ENCODE measurements around the gene CCDC102A. TPM values are rescaled to one million over a fixed set of nuclear protein-coding genes. Genes with fewer than 3 reads are reported as not detected.

The CCDC102A gene
- total RNA-seq, 1 experiment from 2014 or later, result 5.2 TPM

DNA sequence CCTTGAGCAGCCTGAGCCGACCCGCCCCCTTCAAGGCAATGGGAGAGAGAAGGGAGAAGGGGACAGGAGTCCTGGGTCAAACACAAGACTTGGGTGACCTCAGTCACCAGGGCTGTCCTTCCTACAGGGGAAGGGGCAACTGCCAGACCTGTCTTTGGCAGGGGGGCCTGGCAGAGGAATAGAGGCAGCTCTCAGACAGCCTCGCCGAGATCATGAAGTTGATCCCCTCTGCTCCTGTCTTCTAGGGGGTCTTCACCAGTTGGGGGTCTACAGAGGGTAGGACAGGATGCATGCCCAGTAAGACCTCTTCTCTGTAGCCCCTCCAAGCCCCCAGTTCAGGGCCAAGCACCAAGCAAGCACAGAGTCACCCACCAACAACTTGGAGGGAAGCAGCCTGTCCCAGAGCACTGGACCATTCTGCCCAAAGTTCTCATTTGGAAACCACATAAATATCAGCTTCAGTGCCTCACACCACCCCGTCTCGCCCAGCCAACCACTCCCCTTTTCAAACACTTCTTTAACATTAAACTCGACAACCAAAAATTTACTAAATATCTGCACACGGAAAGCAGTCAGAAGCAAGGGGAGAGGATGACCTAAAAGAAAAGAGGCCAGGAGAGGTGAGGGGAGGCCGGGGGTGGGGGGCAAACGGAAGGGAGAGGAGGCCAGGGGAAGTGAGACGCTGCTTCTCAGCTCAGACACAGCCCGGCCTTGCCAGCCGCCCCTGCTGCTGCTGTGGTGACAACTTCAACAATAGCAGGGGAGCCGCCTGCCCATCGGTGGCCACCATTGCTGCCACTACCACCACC is 57.8 kb downstream of the CCDC102A start (continued):
- TF ChIP-seq ZNF317 (CRISPR knock-in tag; IDR thresholded peaks at IDR 0.05; ENCODE audit: borderline replicate concordance, low read depth), result no peak

DNA sequence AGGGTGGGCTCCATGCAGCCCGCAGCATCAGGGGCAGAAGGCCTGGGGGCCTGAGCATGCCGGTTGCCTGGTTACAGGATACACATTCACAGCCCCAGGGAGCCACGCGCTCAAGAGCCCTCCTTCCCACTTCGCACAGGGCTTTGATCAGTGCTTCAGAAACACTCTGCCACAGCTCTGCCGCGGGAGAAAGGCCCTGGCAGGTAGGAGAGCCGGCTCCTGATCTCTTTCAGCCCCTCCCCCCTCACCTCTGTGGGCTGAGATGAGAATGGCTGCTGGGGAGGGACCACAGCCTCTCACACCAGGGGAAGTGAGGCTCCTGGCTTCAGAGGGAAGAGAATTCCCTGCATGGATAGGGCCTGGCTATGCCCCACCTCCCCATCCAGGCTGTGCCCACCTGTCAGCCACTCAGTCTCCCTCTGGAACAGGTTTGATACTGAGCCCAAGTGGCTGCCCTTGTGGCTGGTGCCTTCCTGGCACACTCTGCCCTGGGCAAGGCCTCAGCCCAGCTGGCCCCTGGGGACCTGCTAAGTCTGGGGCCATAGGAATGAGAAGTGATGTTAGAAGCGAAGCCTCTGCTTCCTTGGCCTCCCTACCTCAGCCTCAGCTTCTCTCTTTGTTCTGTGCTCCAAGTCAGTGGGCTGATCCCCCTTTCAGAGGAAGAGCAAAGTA is 58.7 kb downstream of the CCDC102A start:
- ChIA-PET CTCF (interaction anchor here (1.4 to 8.2 kb wide), 8 partner anchors 15 to 61 kb away, joined by 5 to 80 read pairs (median 12); partner anchors contain the start of genes CIAPIN1, COQ9 and POLR2C), POLR2A (no interaction called here)
- Mint-ChIP-seq H3K9me3 (no peaks in the 10 kb centered on the region), H3K27ac (no peak overlapping the region), H3K4me1 (peaks cover 58% of the 10 kb centered on the region), H3K27me3 (ENCODE audit: low read depth) (peaks cover 6% of the 10 kb centered on the region), H3K4me3 (no peak overlapping the region), H3K36me3 (0 out of 2 replicates have a peak, but pooled peaks cover 2% of the 10 kb centered on the region)
- DNase-seq (ENCODE audit: low spot score), result peak; percentile 44
- ATAC-seq, result no peak
- TF ChIP-seq ZNF671 (CRISPR knock-in tag; IDR thresholded peaks at IDR 0.05), result no peak
- no peak for TF ChIP-seq KAT7 (CRISPR knock-in tag; IDR thresholded peaks at IDR 0.05; ENCODE audit: borderline replicate concordance)
- TF ChIP-seq GRHL2 (CRISPR knock-in tag; IDR thresholded peaks at IDR 0.05; ENCODE audit: insufficient replicate concordance, severe bottlenecking), result no peak
- TF ChIP-seq, protein P1, sequence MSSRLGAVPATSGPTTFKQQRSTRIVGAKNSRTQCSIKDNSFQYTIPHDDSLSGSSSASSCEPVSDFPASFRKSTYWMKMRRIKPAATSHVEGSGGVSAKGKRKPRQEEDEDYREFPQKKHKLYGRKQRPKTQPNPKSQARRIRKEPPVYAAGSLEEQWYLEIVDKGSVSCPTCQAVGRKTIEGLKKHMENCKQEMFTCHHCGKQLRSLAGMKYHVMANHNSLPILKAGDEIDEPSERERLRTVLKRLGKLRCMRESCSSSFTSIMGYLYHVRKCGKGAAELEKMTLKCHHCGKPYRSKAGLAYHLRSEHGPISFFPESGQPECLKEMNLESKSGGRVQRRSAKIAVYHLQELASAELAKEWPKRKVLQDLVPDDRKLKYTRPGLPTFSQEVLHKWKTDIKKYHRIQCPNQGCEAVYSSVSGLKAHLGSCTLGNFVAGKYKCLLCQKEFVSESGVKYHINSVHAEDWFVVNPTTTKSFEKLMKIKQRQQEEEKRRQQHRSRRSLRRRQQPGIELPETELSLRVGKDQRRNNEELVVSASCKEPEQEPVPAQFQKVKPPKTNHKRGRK (CRISPR knock-in tag; IDR thresholded peaks at IDR 0.05; ENCODE audit: borderline replicate concordance), result no peak
- TF ChIP-seq MYBL2 (CRISPR knock-in tag; IDR thresholded peaks at IDR 0.05), result no peak
- TF ChIP-seq HMGXB4 (CRISPR knock-in tag; IDR thresholded peaks at IDR 0.05), result no peak
- TF ChIP-seq ZMAT4 (CRISPR knock-in tag; IDR thresholded peaks at IDR 0.05), result no peak
- TF ChIP-seq GABPB1 (CRISPR knock-in tag; IDR thresholded peaks at IDR 0.05), result no peak
- TF ChIP-seq ZNF219 (CRISPR knock-in tag; IDR thresholded peaks at IDR 0.05; ENCODE audit: borderline replicate concordance), result no peak
- TF ChIP-seq ESRRA (CRISPR knock-in tag; IDR thresholded peaks at IDR 0.05; ENCODE audit: borderline replicate concordance), result no peak
- TF ChIP-seq, protein P2, sequence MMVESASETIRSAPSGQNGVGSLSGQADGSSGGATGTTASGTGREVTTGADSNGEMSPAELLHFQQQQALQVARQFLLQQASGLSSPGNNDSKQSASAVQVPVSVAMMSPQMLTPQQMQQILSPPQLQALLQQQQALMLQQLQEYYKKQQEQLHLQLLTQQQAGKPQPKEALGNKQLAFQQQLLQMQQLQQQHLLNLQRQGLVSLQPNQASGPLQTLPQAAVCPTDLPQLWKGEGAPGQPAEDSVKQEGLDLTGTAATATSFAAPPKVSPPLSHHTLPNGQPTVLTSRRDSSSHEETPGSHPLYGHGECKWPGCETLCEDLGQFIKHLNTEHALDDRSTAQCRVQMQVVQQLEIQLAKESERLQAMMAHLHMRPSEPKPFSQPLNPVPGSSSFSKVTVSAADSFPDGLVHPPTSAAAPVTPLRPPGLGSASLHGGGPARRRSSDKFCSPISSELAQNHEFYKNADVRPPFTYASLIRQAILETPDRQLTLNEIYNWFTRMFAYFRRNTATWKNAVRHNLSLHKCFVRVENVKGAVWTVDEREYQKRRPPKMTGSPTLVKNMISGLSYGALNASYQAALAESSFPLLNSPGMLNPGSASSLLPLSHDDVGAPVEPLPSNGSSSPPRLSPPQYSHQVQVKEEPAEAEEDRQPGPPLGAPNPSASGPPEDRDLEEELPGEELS (CRISPR knock-in tag; IDR thresholded peaks at IDR 0.05), result no peak
- no peak for TF ChIP-seq ATF3 (CRISPR knock-in tag; conservative IDR thresholded peaks at IDR 0.05)
- no peak for TF ChIP-seq PRDM15 (CRISPR knock-in tag; IDR thresholded peaks at IDR 0.05)
- TF ChIP-seq ATF6 (CRISPR knock-in tag; IDR thresholded peaks at IDR 0.05), result no peak
- TF ChIP-seq E2F1 (CRISPR knock-in tag; IDR thresholded peaks at IDR 0.05), result no peak

All from WTC11 (cell line).